ENCODE data around the gene ERG. TPM values are rescaled to one million over a fixed set of nuclear protein-coding genes. Genes with fewer than 3 reads are reported as not detected.

ERG gene
- total RNA-seq, 2 experiments from 2014 or later = not detected

GRCh38 chr21:38538353-38538752 is 40.1 kb upstream of the ERG start:
- H3K36me3 ChIP-seq (ENCODE audit: insufficient read depth, low read length) = no peaks in the 10 kb centered on the region
- H3K27ac ChIP-seq (ENCODE audit: low read depth in 1 of 2, low read length in 2 of 2) = no peak overlapping the region
- H3K36me3 Mint-ChIP-seq (ENCODE audit: low read depth) = no peaks in the 10 kb centered on the region
- ChIA-PET CTCF (no interaction called here), POLR2A (no interaction called here)
- no peak for DNase-seq
- H3K9me3 Mint-ChIP-seq = no peaks in the 10 kb centered on the region
- H3K27me3 ChIP-seq (ENCODE audit: control insufficient read depth in 1 of 2, insufficient read depth in 2 of 2, low read length in 2 of 2) = no peaks in the 10 kb centered on the region
- no peak for ATAC-seq (ENCODE audit: poor library complexity)
- H3K4me3 Mint-ChIP-seq = no peak overlapping the region
- H3K4me3 ChIP-seq (ENCODE audit: low read length) = no peak overlapping the region
- H3K4me1 ChIP-seq (ENCODE audit: insufficient read depth, low read length) = no peaks in the 10 kb centered on the region
- H3K4me1 Mint-ChIP-seq (ENCODE audit: low read depth) = no peaks in the 10 kb centered on the region
- intact Hi-C loops (cut with DNase I, micrococcal nuclease) = no loop called here
- TF ChIP-seq CTCF (IDR thresholded peaks at IDR 0.05) = no peak
- H3K27me3 Mint-ChIP-seq = peaks cover 9% of the 10 kb centered on the region
- H3K27ac Mint-ChIP-seq = no peak overlapping the region
- no peaks in the 10 kb centered on the region for H3K9me3 ChIP-seq (ENCODE audit: control insufficient read depth in 1 of 2, insufficient read depth in 1 of 2, low read length in 2 of 2)

- no peaks in the 10 kb centered on the region for H3K4me1 Mint-ChIP-seq (ENCODE audit: low read depth)
- no peaks in the 10 kb centered on the region for H3K9me3 ChIP-seq (ENCODE audit: control insufficient read depth in 1 of 2, insufficient read depth in 1 of 2, low read length in 2 of 2)
- no peak overlapping the region for H3K4me3 ChIP-seq (ENCODE audit: low read length)
- no peak for TF ChIP-seq CTCF (IDR thresholded peaks at IDR 0.05)
- H3K4me3 Mint-ChIP-seq = no peak overlapping the region
- ATAC-seq (ENCODE audit: poor library complexity) = no peak
- no peaks in the 10 kb centered on the region for H3K9me3 Mint-ChIP-seq
- no peaks in the 10 kb centered on the region for H3K36me3 Mint-ChIP-seq (ENCODE audit: low read depth)
- no peak overlapping the region for H3K27ac ChIP-seq (ENCODE audit: low read depth in 1 of 2, low read length in 2 of 2)
- H3K4me1 ChIP-seq (ENCODE audit: insufficient read depth, low read length) = no peaks in the 10 kb centered on the region
- ChIA-PET POLR2A (no interaction called here), CTCF (no interaction called here)
- no peak for DNase-seq
- no peak overlapping the region for H3K27ac Mint-ChIP-seq
- intact Hi-C loops (cut with DNase I, micrococcal nuclease) = no loop called here
- H3K36me3 ChIP-seq (ENCODE audit: insufficient read depth, low read length) = no peaks in the 10 kb centered on the region
- H3K27me3 ChIP-seq (ENCODE audit: control insufficient read depth in 1 of 2, insufficient read depth in 2 of 2, low read length in 2 of 2) = no peaks in the 10 kb centered on the region
- H3K27me3 Mint-ChIP-seq = peaks cover 6% of the 10 kb centered on the region
These were observed 36.3 kb upstream of the ERG start for GRCh38 chr21:38534591-38534990.

DNA sequence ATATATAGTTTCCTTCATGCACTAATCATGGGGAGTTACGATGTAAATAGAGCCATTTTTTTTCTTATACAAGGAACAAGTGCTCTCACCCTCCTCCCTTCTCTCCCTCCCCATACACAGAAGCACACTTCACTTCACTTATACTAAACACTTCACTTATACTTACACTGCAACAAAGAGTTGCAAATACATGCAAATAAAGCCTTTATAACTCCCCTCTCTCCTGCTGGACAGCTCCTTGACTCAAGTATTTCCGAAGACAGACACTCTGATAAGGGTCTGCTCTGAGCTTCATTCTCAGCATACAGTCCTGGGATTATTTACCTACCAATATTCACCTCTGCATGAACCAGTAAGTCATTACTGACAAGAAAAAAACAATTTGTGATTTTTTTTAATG is 35.6 kb upstream of the ERG start:
- Mint-ChIP-seq H3K4me1 (ENCODE audit: low read depth) (no peaks in the 10 kb centered on the region), H3K27me3 (peaks cover 4% of the 10 kb centered on the region), H3K4me3 (no peak overlapping the region), H3K36me3 (ENCODE audit: low read depth) (no peaks in the 10 kb centered on the region), H3K27ac (no peak overlapping the region), H3K9me3 (no peaks in the 10 kb centered on the region)
- intact Hi-C loops (cut with DNase I, micrococcal nuclease) = no loop called here
- DNase-seq (no peak), ATAC-seq (ENCODE audit: poor library complexity) (no peak)
- Histone ChIP-seq H3K36me3 (ENCODE audit: insufficient read depth, low read length) (no peaks in the 10 kb centered on the region), H3K27ac (ENCODE audit: low read depth in 1 of 2, low read length in 2 of 2) (no peak overlapping the region), H3K27me3 (ENCODE audit: control insufficient read depth in 1 of 2, insufficient read depth in 2 of 2, low read length in 2 of 2) (peaks cover 0 to 3% of the 10 kb centered on the region in 2 experiments), H3K9me3 (ENCODE audit: control insufficient read depth in 1 of 2, insufficient read depth in 1 of 2, low read length in 2 of 2) (no peaks in the 10 kb centered on the region), H3K4me3 (ENCODE audit: low read length) (no peak overlapping the region), H3K4me1 (ENCODE audit: insufficient read depth, low read length) (no peaks in the 10 kb centered on the region)
- no peak for TF ChIP-seq CTCF (IDR thresholded peaks at IDR 0.05)
- ChIA-PET POLR2A (no interaction called here), CTCF (no interaction called here)

Measured in CD4-positive, alpha-beta T cell (primary cell).